T-helper 1 cell treated with Interleukin-12 subunit alpha and Interleukin-12 subunit beta and Interleukin-4 antibody, amounts not matched to agents 30 μg/mL and 1 μg/mL, for 36 hours (primary cell): Measurements from ENCODE around the gene OSGEP.
"Not testable (repeated sequence)": the region's sequence is repeated elsewhere in the genome, so short reads cannot be mapped to it uniquely, and the experiment has no call there.

Experiments
- H3K27ac Mint-ChIP-seq: one replicate; pipeline ENCODE4 v1.8.0; 2021; ENCODE audit warnings: mild to moderate bottlenecking, mixed read lengths
- H3K27me3 Mint-ChIP-seq: one replicate; pipeline ENCODE4 v1.8.0; 2021; ENCODE audit warnings: low read depth, mixed read lengths
- H3K36me3 Mint-ChIP-seq: one replicate; pipeline ENCODE4 v1.8.0; 2021; ENCODE audit warnings: low read depth, mixed read lengths
- H3K4me1 Mint-ChIP-seq: one replicate; pipeline ENCODE4 v1.8.0; 2021; ENCODE audit warnings: low read depth, mixed read lengths
- H3K4me3 Mint-ChIP-seq: one replicate; pipeline ENCODE4 v1.8.0; 2021; ENCODE audit warnings: mild to moderate bottlenecking, moderate library complexity, mixed read lengths
- H3K9me3 Mint-ChIP-seq: one replicate; pipeline ENCODE4 v1.8.0; 2021; ENCODE audit warnings: mixed read lengths

Gene OSGEP

GRCh38 chr14:20458031-20458789, 3.6 kb upstream of the OSGEP start:
- Mint-ChIP-seq H3K9me3 (no peaks in the 10 kb centered on the region), H3K27ac (no peak overlapping the region), H3K4me1 (peaks cover 37% of the 10 kb centered on the region), H3K36me3 (peaks cover 17% of the 10 kb centered on the region), H3K4me3 (no peak overlapping the region), H3K27me3 (no peaks in the 10 kb centered on the region)

- no peaks in the 10 kb centered on the region for H3K9me3 Mint-ChIP-seq
- H3K36me3 Mint-ChIP-seq: peaks cover 23% of the 10 kb centered on the region
- H3K27me3 Mint-ChIP-seq: no peaks in the 10 kb centered on the region
- H3K4me1 Mint-ChIP-seq: peaks cover 32% of the 10 kb centered on the region
- no peak overlapping the region for H3K4me3 Mint-ChIP-seq
- no peak overlapping the region for H3K27ac Mint-ChIP-seq
Measured at GRCh38 chr14:20456971-20457370, 2.4 kb upstream of the OSGEP start.

GRCh38 chr14:20455355-20456300, 1.0 kb upstream of the OSGEP start:
- Mint-ChIP-seq H3K27ac (no peak overlapping the region), H3K9me3 (no peaks in the 10 kb centered on the region), H3K36me3 (peaks cover 27% of the 10 kb centered on the region), H3K4me1 (peaks cover 27% of the 10 kb centered on the region), H3K4me3 (no peak overlapping the region), H3K27me3 (no peaks in the 10 kb centered on the region)

GRCh38 chr14:20452831-20453230, 1.8 kb downstream of the OSGEP start:
- H3K27me3 Mint-ChIP-seq, H3K27ac Mint-ChIP-seq, H3K4me3 Mint-ChIP-seq, H3K9me3 Mint-ChIP-seq: not testable (repeated sequence)
- peaks cover 26% of the 10 kb centered on the region for H3K36me3 Mint-ChIP-seq
- peaks cover 11% of the 10 kb centered on the region for H3K4me1 Mint-ChIP-seq

DNA sequence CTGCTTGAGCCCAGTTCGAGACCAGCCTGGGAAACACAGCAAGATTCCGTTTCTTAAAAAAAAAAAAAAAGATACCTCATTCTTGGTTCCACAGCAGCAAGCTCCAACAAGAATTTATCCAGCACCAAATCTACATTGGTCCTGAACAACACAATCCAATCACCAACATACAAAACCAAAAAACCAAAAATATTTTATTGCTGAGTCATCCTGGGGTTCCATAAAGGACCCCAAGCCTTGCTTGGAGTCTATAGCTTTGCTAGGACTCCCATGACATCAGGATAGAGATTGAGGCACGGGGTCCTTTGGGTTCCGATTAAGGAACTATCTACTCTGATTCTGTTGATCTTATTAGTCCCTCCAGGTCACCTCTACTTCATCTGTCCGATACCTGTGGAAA, 7.7 kb downstream of the OSGEP start:
- H3K27me3 Mint-ChIP-seq: no peaks in the 10 kb centered on the region
- no peak overlapping the region for H3K27ac Mint-ChIP-seq
- no peaks in the 10 kb centered on the region for H3K9me3 Mint-ChIP-seq

GRCh38 chr14:20443650-20444049, 11.0 kb downstream of the OSGEP start:
- H3K27me3 Mint-ChIP-seq, H3K4me3 Mint-ChIP-seq, H3K9me3 Mint-ChIP-seq, H3K27ac Mint-ChIP-seq: not testable (repeated sequence)
- Mint-ChIP-seq H3K4me1 (peaks cover 17% of the 10 kb centered on the region), H3K36me3 (peaks cover 19% of the 10 kb centered on the region)

More for the DNA sequence above, 7.7 kb downstream of the OSGEP start:
- Mint-ChIP-seq H3K36me3 (peaks cover 32% of the 10 kb centered on the region), H3K4me1 (peaks cover 7% of the 10 kb centered on the region), H3K4me3 (no peak overlapping the region)

- no peak overlapping the region for H3K4me3 Mint-ChIP-seq
- H3K27me3 Mint-ChIP-seq: no peaks in the 10 kb centered on the region
- H3K9me3 Mint-ChIP-seq: no peaks in the 10 kb centered on the region
- peaks cover 5% of the 10 kb centered on the region for H3K36me3 Mint-ChIP-seq
- H3K27ac Mint-ChIP-seq: no peak overlapping the region
- peaks cover 17% of the 10 kb centered on the region for H3K4me1 Mint-ChIP-seq
Measured at GRCh38 chr14:20441461-20441860, 13.2 kb downstream of the OSGEP start.

DNA sequence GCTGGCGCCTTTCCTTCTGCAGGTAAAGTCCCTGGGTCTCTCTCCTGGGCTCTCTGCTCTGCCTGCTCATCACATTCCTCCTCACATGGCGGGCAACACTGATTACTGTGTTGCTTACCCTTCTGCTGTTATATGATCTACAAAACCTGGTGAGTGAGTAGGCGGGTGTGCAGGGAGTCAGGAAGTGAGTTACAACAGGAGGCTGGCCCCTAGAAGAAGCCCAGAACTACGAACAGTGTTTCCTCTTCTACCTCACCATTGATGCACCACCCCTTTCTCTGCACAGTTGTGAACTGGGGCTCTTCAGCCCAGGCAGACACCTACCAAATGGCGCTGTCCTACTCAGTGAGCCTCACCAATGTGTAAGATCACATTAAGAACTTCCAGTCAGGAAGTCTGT, 13.7 kb downstream of the OSGEP start:
- peaks cover 5% of the 10 kb centered on the region for H3K36me3 Mint-ChIP-seq

GRCh38 chr14:20440465-20440864, 14.1 kb downstream of the OSGEP start:
- H3K36me3 Mint-ChIP-seq: peaks cover 5% of the 10 kb centered on the region
- no peaks in the 10 kb centered on the region for H3K27me3 Mint-ChIP-seq
- H3K4me1 Mint-ChIP-seq: peaks cover 17% of the 10 kb centered on the region
- no peak overlapping the region for H3K27ac Mint-ChIP-seq
- H3K9me3 Mint-ChIP-seq: no peaks in the 10 kb centered on the region
- no peak overlapping the region for H3K4me3 Mint-ChIP-seq

More for the DNA sequence above, 13.7 kb downstream of the OSGEP start:
- no peak overlapping the region for H3K4me3 Mint-ChIP-seq
- H3K27ac Mint-ChIP-seq: peak overlapping the region; percentile 14
- H3K4me1 Mint-ChIP-seq: peaks cover 17% of the 10 kb centered on the region
- no peaks in the 10 kb centered on the region for H3K9me3 Mint-ChIP-seq
- H3K27me3 Mint-ChIP-seq: no peaks in the 10 kb centered on the region

- H3K4me3 Mint-ChIP-seq: no peak overlapping the region
- no peaks in the 10 kb centered on the region for H3K27me3 Mint-ChIP-seq
- peaks cover 17% of the 10 kb centered on the region for H3K4me1 Mint-ChIP-seq
- no peaks in the 10 kb centered on the region for H3K9me3 Mint-ChIP-seq
- peaks cover 5% of the 10 kb centered on the region for H3K36me3 Mint-ChIP-seq
- H3K27ac Mint-ChIP-seq: no peak overlapping the region
Measured at GRCh38 chr14:20438664-20439063, 15.9 kb downstream of the OSGEP start.

DNA sequence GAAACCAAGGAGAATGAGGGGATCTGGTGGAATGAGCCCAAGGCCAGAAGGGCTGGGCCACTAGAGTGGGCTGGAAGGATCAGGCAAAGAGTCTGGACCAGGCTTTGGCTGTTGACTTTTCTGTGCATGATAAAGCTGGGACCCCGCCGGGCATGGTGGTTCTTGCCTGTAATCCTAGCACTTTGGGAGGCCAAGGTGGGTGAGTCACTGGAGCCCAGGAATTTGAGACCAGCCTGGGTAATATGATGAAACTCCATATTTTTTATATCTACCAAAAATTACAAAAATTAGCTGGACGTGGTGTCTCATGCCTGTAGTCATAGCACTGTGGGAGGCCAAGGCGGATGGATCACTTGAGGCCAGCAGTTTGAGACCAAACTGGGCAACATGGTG, 18.3 kb downstream of the OSGEP start:
- Mint-ChIP-seq H3K4me3 (no peak overlapping the region), H3K4me1 (peaks cover 10% of the 10 kb centered on the region), H3K36me3 (no peaks in the 10 kb centered on the region), H3K27ac (no peak overlapping the region), H3K27me3 (no peaks in the 10 kb centered on the region), H3K9me3 (no peaks in the 10 kb centered on the region)

- Mint-ChIP-seq H3K9me3 (no peaks in the 10 kb centered on the region), H3K27me3 (no peaks in the 10 kb centered on the region), H3K27ac (no peak within 1 kb of the TSS), H3K36me3 (no peaks in the 10 kb centered on the region), H3K4me3 (no peak within 1 kb of the TSS), H3K4me1 (peaks cover 6% of the 10 kb centered on the region)
Measured at GRCh38 chr14:20435582-20436362, 18.8 kb downstream of the OSGEP start, which contains the start of gene KLHL33. TSS of gene KLHL33 (minus strand) at chr14:20436166. CDS start at chr14:20435811, 355 bp downstream.

DNA sequence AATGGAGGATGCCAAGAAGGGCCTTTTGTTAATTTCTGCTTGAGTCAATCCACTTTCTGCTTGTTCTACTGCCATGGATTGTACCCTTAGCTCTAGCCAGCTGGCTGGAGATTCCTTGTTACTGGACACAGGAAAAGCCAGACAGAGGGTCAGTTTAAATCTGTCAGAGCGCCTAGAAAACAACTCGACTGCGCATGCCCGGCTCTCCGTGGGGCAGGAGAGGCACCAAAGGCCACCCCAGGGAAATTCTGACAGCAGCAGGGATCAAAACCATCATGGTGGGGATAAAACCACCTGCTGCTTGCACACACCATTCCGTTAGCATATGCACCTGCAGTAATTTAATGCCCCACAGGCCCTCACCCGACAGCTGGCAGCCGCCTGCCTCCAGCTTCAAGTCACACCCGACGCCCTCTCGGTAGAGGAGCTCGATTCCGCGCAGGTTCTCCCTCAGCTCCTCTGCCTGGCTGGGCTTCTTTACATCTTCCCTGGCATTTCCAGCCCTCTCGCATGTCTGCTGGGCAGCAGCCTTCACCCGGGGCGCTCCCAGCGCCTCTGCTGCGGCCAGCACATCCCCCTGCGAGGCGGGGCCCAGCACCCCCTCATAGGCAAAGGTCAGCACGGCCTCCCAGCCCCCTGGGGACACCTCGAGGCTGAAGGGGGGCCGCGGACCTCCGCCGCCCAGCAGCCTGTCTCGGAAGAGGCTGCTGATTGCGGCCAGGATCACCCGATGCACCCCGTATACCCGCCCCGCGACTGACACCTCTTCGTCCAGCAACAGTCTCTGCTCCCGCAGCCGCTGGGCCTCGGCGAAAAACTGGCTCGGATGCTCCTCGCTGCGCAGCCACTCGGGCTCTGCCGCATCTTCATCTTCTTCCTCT, 19.7 kb downstream of the OSGEP start:
- H3K4me3 Mint-ChIP-seq: no peak overlapping the region
- H3K27me3 Mint-ChIP-seq: no peaks in the 10 kb centered on the region
- no peaks in the 10 kb centered on the region for H3K9me3 Mint-ChIP-seq
- no peaks in the 10 kb centered on the region for H3K36me3 Mint-ChIP-seq
- no peak overlapping the region for H3K27ac Mint-ChIP-seq
- H3K4me1 Mint-ChIP-seq: peaks cover 2% of the 10 kb centered on the region
